K562 (cell line): ENCODE data around the gene SCFD2. TPM values are rescaled to one million over a fixed set of nuclear protein-coding genes. Genes with fewer than 3 reads are reported as not detected.

ENCODE experiments used
- ATAC-seq: fragments of 200-7000 bp; cut with Tn5 transposase; 3 replicates; pipeline ENCODE4 v1.9.1; 2020; ENCODE audit warnings: moderate library complexity
- BruUV-seq: library from RNA; stranded (reverse); fragments of 400-500 nt; replicated peaks from 2 replicates; lab custom pipeline; 2021; lab: Mats Ljungman, UMichigan
- CTCF ChIA-PET: fragments of 300-600 bp; formaldehyde crosslinking; extraction: SDS; loops from one replicate; lab custom pipeline; 2021; ENCODE audit warnings: low intra/inter-chr PET ratio; lab: Yijun Ruan, JAX
- POLR2A ChIA-PET: fragments of 300-600, 350-650 bp; sonication (Branson Sonifier 250); formaldehyde crosslinking; extraction: SDS; loops from one replicate; lab custom pipeline; 2021; ENCODE audit warnings: antibody characterized with exemption, inconsistent platforms; lab: Yijun Ruan, JAX
- DNase-seq, 4 experiments: peaks; one replicate each; pipeline versions ENCODE4 v3.0.0 to v3.0.0-alpha.2; 2011 to 2018; ENCODE audit warnings: low spot score in 3 of 4, mixed read lengths in 3 of 4; ENCODE audit errors: extremely low read depth in 1 of 4
- FAIRE-seq: peaks from 2 replicates; lab custom pipeline; 2011; peaks lifted over from hg19 to GRCh38; lab: Jason Lieb, UNC
- H2AFZ ChIP-seq: 2 replicates; pipeline ENCODE4 v1.6.0; 2011; ENCODE audit warnings: low read depth, low read length, control low read depth, inconsistent platforms
- H3K27ac ChIP-seq: fragments of 200-600 bp; 3 replicates; pipeline ENCODE4 v1.8.0; 2011; ENCODE audit warnings: low read depth, mild to moderate bottlenecking, control low read depth, inconsistent platforms, low read length, moderate library complexity, mixed read lengths; ENCODE audit errors: extremely low read depth
- H3K27me3 ChIP-seq, 2 experiments: fragments of 300-600 bp in 1 of 2; 2 replicates in 1 of 2; 3 replicates in 1 of 2; pipeline versions ENCODE4 v1.6.0 to v1.8.0; 2011; ENCODE audit warnings: inconsistent platforms in 2 of 2, low read length in 2 of 2, mild to moderate bottlenecking in 1 of 2, mixed read lengths in 1 of 2, moderate library complexity in 1 of 2; ENCODE audit not compliant: control insufficient read depth in 2 of 2, insufficient read depth in 2 of 2
- H3K36me3 ChIP-seq: fragments of 300-600 bp; 3 replicates; pipeline ENCODE4 v1.8.0; 2011; ENCODE audit warnings: mild to moderate bottlenecking, low read length, inconsistent platforms; ENCODE audit not compliant: control insufficient read depth, insufficient read depth
- H3K4me1 ChIP-seq, 2 experiments: fragments of 200-600 bp in 1 of 2; replicated peaks in 1 of 2; 2 replicates in 1 of 2; 3 replicates in 1 of 2; pipeline versions ENCODE4 v1.5.1 to v1.8.0; 2011; ENCODE audit warnings: inconsistent platforms in 2 of 2, low read length in 2 of 2, mild to moderate bottlenecking in 1 of 2, mixed read lengths in 1 of 2, moderate library complexity in 1 of 2; ENCODE audit not compliant: control insufficient read depth in 2 of 2, insufficient read depth in 2 of 2
- H3K4me2 ChIP-seq: 2 replicates; pipeline ENCODE4 v1.6.1; 2011; ENCODE audit warnings: low read length, control low read depth, inconsistent platforms, mixed read lengths; ENCODE audit not compliant: insufficient read depth
- H3K4me3 ChIP-seq: fragments of 200-600 bp; sonication (generic), shearing (Covaris generic); 2 replicates; pipeline ENCODE4 v1.5.1; 2016; ENCODE audit warnings: control low read depth, inconsistent platforms
- H3K79me2 ChIP-seq: fragments of 200-600 bp; 3 replicates; pipeline ENCODE4 v1.8.0; 2011; ENCODE audit warnings: low read length, inconsistent platforms; ENCODE audit not compliant: control insufficient read depth, insufficient read depth
- H3K9ac ChIP-seq, 2 experiments: 2 replicates each; pipeline versions ENCODE4 v1.6.0 to v1.6.1; 2011; ENCODE audit warnings: low read depth in 2 of 2, low read length in 2 of 2, control low read depth in 1 of 2, inconsistent platforms in 1 of 2, mild to moderate bottlenecking in 1 of 2, mixed read lengths in 1 of 2; ENCODE audit not compliant: insufficient read depth in 1 of 2
- H3K9me1 ChIP-seq: one replicate; pipeline ENCODE4 v1.6.0; 2011; ENCODE audit warnings: inconsistent platforms, mild to moderate bottlenecking, low read length, moderate library complexity; ENCODE audit not compliant: control insufficient read depth, insufficient read depth
- H3K9me3 ChIP-seq: replicated peaks from 2 replicates; pipeline ENCODE4 v1.5.1; 2011; ENCODE audit warnings: low read depth, low read length, inconsistent platforms; ENCODE audit not compliant: control insufficient read depth, insufficient read depth
- H4K20me1 ChIP-seq: replicated peaks from 2 replicates; pipeline ENCODE4 v1.6.1; 2011; ENCODE audit warnings: low read length, inconsistent platforms, mixed read lengths; ENCODE audit not compliant: control insufficient read depth, insufficient read depth
- ADNP ChIP-seq: fragments of 200-800 bp; sonication (Bioruptor generic); IDR thresholded peaks from 2 replicates; pipeline ENCODE4 v1.6.1; 2016; ENCODE audit warnings: missing genetic modification characterization, missing compliant biosample characterization
- CSDE1 ChIP-seq, 2 experiments: fragments of 450-650 bp; IDR thresholded peaks; 2 replicates each; pipeline ENCODE4 v1.6.1; 2016; ENCODE audit warnings: mild to moderate bottlenecking in 1 of 2
- CTCF ChIP-seq, 3 experiments: IDR thresholded peaks in 2 of 3; conservative IDR thresholded peaks in 1 of 3; 2 replicates each; pipeline ENCODE4 v1.5.1; 2011 to 2012; ENCODE audit warnings: low read length in 3 of 3, mild to moderate bottlenecking in 3 of 3, control low read depth in 2 of 3, improper control_type of control experiment in 1 of 3, inconsistent platforms in 1 of 3, low read depth in 1 of 3, mixed read lengths in 1 of 3, moderate library complexity in 1 of 3; ENCODE audit not compliant: insufficient read depth in 2 of 3
- FUS ChIP-seq: fragments of 200-400 bp; formaldehyde crosslinking; optimal IDR thresholded peaks from 2 replicates; pipeline ENCODE3; 2017; ENCODE audit warnings: low read depth, low read length
- HDAC2 ChIP-seq: fragments of 450-650 bp; IDR thresholded peaks from 2 replicates; pipeline ENCODE4 v1.6.1; 2016; ENCODE audit warnings: mild to moderate bottlenecking
- THRB ChIP-seq: fragments of 450-650 bp; formaldehyde crosslinking; conservative IDR thresholded peaks from 2 replicates; pipeline ENCODE4 v1.4.0; 2022; ENCODE audit warnings: mild to moderate bottlenecking, missing genetic modification characterization
- ZNF444 ChIP-seq: fragments of 250-450 bp; sonication (Bioruptor Pico); IDR thresholded peaks from 2 replicates; pipeline ENCODE4 v1.4.0; 2020; ENCODE audit warnings: mild to moderate bottlenecking, moderate library complexity
- WGBS: fragments of 100-300 bp; shearing (Covaris generic); methylation state at CpG from one replicate; pipeline ENCODE4 v1.1.6; 2016; ENCODE audit warnings: low coverage, mixed read lengths; ENCODE audit not compliant: insufficient coverage; ENCODE audit errors: missing lambda C conversion rate; 5-methylcytosine and 5-hydroxymethylcytosine counted together
- in situ Hi-C: fragments of 300-500 bp; cut with MboI; formaldehyde crosslinking; loops from 4 replicates; pipeline ENCODE4 v1.15.0; 2018; ENCODE audit warnings: inconsistent platforms, mixed read lengths
- intact Hi-C: fragments of 100-400 bp; cut with micrococcal nuclease; formaldehyde crosslinking; loops from 2 replicates; pipeline ENCODE4 v1.14.2; 2022
- polyA plus RNA-seq, 8 experiments: library from polyadenylated mRNA; depleted of rRNA in 4 of 8; stranded (reverse) in 5 of 8; unstranded in 3 of 8; fragments of >200 nt; fragmentation: Nextera tagmentation in 2 of 8; fragmentation: Illumina TruSeq in 1 of 8; extraction: Ambion mirVana in 2 of 8; extraction: Trizol in 1 of 8; gene quantifications; 2 replicates each; pipeline versions ENCODE4 v1.2.1 to v1.2.3, GENCODE V29; 2011 to 2014; ENCODE audit warnings: inconsistent platforms in 1 of 8, missing spikeins in 1 of 8
- total RNA-seq, 7 experiments: library from RNA; depleted of rRNA in 6 of 7; stranded (reverse); fragments of >200 nt in 6 of 7; fragmentation: Illumina TruSeq in 2 of 7; extraction: Trizol in 2 of 7; gene quantifications; 2 replicates each; pipeline versions ENCODE4 v1.2.1 to v1.2.3, GENCODE V29; 2011 to 2021; ENCODE audit warnings: low replicate concordance in 1 of 7

The SCFD2 gene
- total and polyA plus RNA-seq, 9 of the 15 experiments (the other 6 are each of a cell fraction or from before 2014, with no cell fraction given), result 5.7 to 30.3 (median 22.8) TPM

- no peak for TF ChIP-seq CTCF (IDR thresholded peaks at IDR 0.05 in 2 of 3, conservative IDR thresholded peaks at IDR 0.05 in 1 of 3; ENCODE audit: insufficient read depth in 2 of 3, low read depth in 1 of 3, low read length in 3 of 3)
- TF ChIP-seq THRB (CRISPR knock-in tag), result no peak
- no peak for TF ChIP-seq ADNP (tag)
These were observed 481.9 kb downstream of the SCFD2 start (continued) for GRCh38 chr4:52883707-52884669.

GRCh38 chr4:52883183-52883621, 482.7 kb downstream of the SCFD2 start:
- Histone ChIP-seq H3K27me3 (no peaks in the 10 kb centered on the region), H3K4me2 (no peak overlapping the region), H2AFZ (no peak overlapping the region), H3K36me3 (peaks cover 3% of the 10 kb centered on the region; the same call in 1 of the 3 replicates), H3K9ac (no peak overlapping the region), H3K27ac (no peak overlapping the region), H4K20me1 (no peaks in the 10 kb centered on the region), H3K4me1 (no peaks in the 10 kb centered on the region), H3K79me2 (no peaks in the 10 kb centered on the region), H3K9me3 (no peaks in the 10 kb centered on the region), H3K4me3 (no peak overlapping the region), H3K9me1 (no peaks in the 10 kb centered on the region)
- CTCF ChIA-PET, result no interaction called here
- no peak for FAIRE-seq
- 61% methylated on average over 4 of the region's 4 CpGs for WGBS
- TF ChIP-seq ZNF444 (CRISPR knock-in tag), result no peak
- no peak for TF ChIP-seq HDAC2
- no peak for TF ChIP-seq FUS
- TF ChIP-seq CSDE1 (IDR thresholded peaks at IDR 0.05), result no peak
- in situ Hi-C loops (no loop called here), intact Hi-C loops (no loop called here)
- POLR2A ChIA-PET, result interaction anchor here (1.0 kb wide), 1 partner anchor 18 kb away, joined by 5 read pairs; no protein-coding TSS in a partner anchor
- BruUV-seq, result no TSS peak
- no peak for DNase-seq
- ATAC-seq, result no peak
